Measurements from ENCODE around the gene TXLNA. TPM values are rescaled to one million over a fixed set of nuclear protein-coding genes. Genes with fewer than 3 reads are reported as not detected.
A peak's percentile ranks its signal among the peaks of the same experiment; 100 is the strongest.

The TXLNA gene
- total RNA-seq, 1 donor from 2014 or later = 74.8 TPM

DNA sequence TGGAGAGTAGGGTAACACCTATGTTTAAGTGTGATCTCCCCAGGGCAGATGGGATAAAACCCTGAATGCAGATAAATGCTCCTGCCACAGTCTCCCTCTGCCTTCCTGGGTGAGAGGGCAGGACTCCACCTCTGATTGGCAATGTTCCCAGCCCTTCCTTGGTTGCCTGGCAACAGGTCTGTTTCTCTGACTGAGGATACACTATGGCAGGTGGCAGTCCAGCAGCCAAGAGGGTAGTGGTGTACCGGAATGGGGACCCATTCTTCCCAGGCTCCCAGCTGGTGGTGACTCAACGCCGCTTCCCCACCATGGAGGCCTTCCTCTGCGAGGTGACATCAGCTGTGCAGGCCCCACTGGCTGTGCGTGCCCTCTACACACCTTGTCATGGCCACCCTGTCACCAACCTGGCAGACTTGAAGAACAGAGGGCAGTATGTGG, 29.4 kb downstream of the TXLNA start, which contains the start of gene DCDC2B:
Gene DCDC2B, plus strand, starts transcription at position 199 of the 438 bp plus-strand sequence. Its CDS starts 5 bp downstream, at position 204.
- Histone ChIP-seq H3K36me3 (ENCODE audit: control insufficient read depth, insufficient read depth, low read length) (no peaks in the 10 kb centered on the region), H3K27me3 (ENCODE audit: control insufficient read depth, insufficient read depth, low read length) (no peaks in the 10 kb centered on the region), H3K4me3 (ENCODE audit: low read depth, low read length) (no peak within 1 kb of the TSS)
- peak; percentile 65 for DNase-seq (ENCODE audit: low read depth)
- TF ChIP-seq, protein P1, sequence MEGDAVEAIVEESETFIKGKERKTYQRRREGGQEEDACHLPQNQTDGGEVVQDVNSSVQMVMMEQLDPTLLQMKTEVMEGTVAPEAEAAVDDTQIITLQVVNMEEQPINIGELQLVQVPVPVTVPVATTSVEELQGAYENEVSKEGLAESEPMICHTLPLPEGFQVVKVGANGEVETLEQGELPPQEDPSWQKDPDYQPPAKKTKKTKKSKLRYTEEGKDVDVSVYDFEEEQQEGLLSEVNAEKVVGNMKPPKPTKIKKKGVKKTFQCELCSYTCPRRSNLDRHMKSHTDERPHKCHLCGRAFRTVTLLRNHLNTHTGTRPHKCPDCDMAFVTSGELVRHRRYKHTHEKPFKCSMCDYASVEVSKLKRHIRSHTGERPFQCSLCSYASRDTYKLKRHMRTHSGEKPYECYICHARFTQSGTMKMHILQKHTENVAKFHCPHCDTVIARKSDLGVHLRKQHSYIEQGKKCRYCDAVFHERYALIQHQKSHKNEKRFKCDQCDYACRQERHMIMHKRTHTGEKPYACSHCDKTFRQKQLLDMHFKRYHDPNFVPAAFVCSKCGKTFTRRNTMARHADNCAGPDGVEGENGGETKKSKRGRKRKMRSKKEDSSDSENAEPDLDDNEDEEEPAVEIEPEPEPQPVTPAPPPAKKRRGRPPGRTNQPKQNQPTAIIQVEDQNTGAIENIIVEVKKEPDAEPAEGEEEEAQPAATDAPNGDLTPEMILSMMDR (IDR thresholded peaks at IDR 0.05; ENCODE audit: insufficient read depth, low read length, poor library complexity, severe bottlenecking) = no peak

DNA sequence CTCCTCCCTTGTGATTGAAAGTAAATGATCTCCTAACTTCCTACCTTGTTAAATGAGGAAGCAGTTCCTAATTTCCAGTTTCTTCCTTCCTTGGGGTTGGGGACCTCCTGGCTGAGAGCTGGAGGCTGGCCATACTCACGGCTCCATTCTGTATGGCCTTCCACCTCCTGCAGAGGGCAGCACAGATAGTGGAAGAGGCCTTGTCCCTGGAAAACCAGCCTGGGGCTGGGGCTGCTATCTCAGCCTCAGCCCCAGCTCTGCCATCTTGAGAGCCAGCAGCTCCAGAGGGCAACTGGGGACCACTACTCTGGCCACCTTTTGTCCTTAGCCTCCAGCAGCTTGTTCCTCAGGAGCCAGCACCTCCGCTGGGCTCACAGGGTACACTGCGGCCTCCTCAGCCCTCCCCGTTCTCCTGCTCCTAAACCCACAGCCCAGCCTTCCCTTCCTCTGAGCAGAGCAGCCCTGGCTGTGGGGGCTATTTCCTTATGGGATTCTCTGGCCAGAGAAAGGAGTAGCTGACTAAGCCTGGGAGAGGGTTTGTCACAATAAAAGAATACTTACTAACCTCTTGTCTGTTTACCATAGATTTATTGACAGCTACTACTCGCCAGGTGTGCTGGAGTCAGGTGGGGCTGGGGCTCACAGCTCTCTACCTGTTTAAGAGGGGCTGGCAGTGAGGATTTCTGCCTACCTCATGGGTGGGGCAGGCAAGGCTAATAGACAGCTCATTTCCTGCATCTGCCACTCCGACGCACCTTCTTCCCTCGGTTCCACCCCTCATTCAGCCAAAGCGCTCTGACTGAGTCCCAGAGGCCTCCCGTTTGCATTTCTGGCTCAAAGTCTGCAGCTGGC, 36.4 kb downstream of the TXLNA start:
- Histone ChIP-seq H3K4me3 (ENCODE audit: low read depth, low read length) (no peak overlapping the region), H3K27me3 (ENCODE audit: control insufficient read depth, insufficient read depth, low read length) (no peaks in the 10 kb centered on the region), H3K36me3 (ENCODE audit: control insufficient read depth, insufficient read depth, low read length) (peaks cover 1% of the 10 kb centered on the region)
- no peak for DNase-seq (ENCODE audit: low read depth)
- TF ChIP-seq, protein P1 (IDR thresholded peaks at IDR 0.05; ENCODE audit: insufficient read depth, low read length, poor library complexity, severe bottlenecking) = peak; percentile 84

DNA sequence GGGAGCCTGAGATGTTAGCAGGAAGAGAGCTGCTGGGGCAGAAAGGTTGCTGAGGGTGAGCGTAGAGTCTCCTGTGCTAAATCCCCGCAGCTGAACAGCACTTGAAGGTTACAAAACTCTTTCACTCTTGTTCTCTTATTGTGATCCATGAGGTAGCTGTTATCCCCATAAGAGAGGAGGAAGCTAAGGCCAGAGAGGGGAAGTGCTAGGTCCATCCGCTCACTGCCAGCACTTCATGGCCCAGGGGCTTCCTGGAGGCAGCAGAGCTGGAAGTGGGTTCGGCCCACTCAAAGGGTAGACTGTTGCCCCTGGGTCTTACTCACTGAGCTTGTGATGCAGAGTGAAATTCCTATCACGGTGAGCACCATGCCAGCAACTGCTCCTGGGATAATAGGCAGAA, 37.1 kb downstream of the TXLNA start:
- TF ChIP-seq, protein P1 (IDR thresholded peaks at IDR 0.05; ENCODE audit: insufficient read depth, low read length, poor library complexity, severe bottlenecking) = no peak
- Histone ChIP-seq H3K27me3 (ENCODE audit: control insufficient read depth, insufficient read depth, low read length) (no peaks in the 10 kb centered on the region), H3K36me3 (ENCODE audit: control insufficient read depth, insufficient read depth, low read length) (peaks cover 1% of the 10 kb centered on the region), H3K4me3 (ENCODE audit: low read depth, low read length) (no peak overlapping the region)
- no peak for DNase-seq (ENCODE audit: low read depth)

DNA sequence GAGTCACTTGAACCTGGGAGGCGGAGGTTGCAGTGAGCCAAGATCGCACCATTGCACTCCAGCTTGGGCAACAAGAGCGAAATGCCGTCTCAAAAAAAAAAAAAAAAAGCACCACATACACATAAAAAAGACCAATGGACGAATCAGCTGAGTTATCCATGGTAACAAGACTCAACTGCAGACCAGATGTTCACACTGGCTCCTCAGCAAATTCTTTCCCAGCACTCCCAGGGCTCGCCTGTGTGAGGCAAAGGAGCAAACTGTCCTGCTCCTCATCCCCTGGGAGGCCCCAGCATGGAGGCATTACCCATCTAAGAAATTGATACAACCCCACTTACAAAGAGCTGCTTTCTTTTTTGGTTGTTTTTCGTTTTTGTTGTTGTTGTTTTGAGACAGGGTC, 39.5 kb downstream of the TXLNA start:
- H3K36me3 ChIP-seq (ENCODE audit: control insufficient read depth, insufficient read depth, low read length) = peaks cover 1% of the 10 kb centered on the region
- H3K4me3 ChIP-seq (ENCODE audit: low read depth, low read length) = no peak overlapping the region
- H3K27me3 ChIP-seq (ENCODE audit: control insufficient read depth, insufficient read depth, low read length) = no peaks in the 10 kb centered on the region
- no peak for DNase-seq (ENCODE audit: low read depth)
- TF ChIP-seq, protein P1 (IDR thresholded peaks at IDR 0.05; ENCODE audit: insufficient read depth, low read length, poor library complexity, severe bottlenecking) = no peak

DNA sequence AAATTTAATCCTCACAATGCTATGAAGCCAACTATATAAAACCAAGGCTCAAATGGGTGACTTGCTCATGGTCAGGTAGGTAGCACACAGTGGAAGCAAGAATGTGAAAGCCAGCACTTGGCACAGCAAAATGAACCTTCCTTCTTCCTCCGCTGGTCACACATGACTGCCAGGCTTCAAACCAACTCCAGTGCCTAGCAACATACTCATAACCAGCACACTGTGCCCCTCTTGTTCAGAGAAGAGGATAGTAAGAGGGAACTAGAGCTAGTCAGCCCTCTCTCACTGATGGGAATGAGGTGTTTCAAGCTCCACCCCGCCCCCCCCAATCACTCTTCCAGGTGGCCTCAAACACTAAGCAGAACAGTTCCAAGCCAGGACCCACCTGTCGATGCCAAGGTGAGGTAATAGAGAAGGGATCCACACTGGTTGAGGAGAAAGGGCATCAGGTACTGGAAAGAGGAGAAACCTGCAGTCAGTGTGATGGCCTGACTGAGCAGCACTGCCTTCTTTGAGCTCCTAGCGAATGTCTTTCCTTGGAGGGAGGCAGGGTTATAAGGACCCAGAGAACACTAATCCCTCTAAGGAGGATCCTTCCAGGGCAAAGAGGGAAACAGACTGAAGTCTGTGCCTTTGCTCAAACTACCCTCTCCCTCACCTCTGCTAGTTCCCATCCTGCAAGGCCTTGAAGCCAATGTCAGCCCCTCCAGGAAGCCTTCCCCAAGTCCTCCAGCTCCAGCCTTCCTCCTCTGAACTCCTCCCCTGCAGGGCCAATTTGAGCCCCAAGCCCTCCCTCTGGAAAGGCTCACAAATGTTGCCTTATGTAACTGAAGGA, 41.5 kb downstream of the TXLNA start:
- Histone ChIP-seq H3K4me3 (ENCODE audit: low read depth, low read length) (peak overlapping the region; percentile 93), H3K27me3 (ENCODE audit: control insufficient read depth, insufficient read depth, low read length) (no peaks in the 10 kb centered on the region), H3K36me3 (ENCODE audit: control insufficient read depth, insufficient read depth, low read length) (peaks cover 1% of the 10 kb centered on the region)
- no peak for DNase-seq (ENCODE audit: low read depth)
- TF ChIP-seq, protein P1 (IDR thresholded peaks at IDR 0.05; ENCODE audit: insufficient read depth, low read length, poor library complexity, severe bottlenecking) = no peak
